Left lung (tissue), 10 donors: Measurements from ENCODE around the gene DSCAML1. TPM values are rescaled to one million over a fixed set of nuclear protein-coding genes. Genes with fewer than 3 reads are reported as not detected.

Experiments
- ATAC-seq: fragments of 200-7000 bp; cut with Tn5 transposase; one replicate; pipeline ENCODE4 v1.9.1; 2020; ENCODE audit warnings: moderate library complexity
- DNase-seq, 4 donors: peaks; one replicate each; pipeline ENCODE4 v3.0.0-alpha.2; 2013 to 2020
- H3K27ac ChIP-seq, 2 donors: fragments of 200-600 bp; sonication (generic) in 1 of 2; one replicate each; pipeline versions ENCODE4 v1.5.0 to v1.8.0; 2020 to 2021
- H3K27me3 ChIP-seq, 2 donors: fragments of 200-600 bp; sonication (generic) in 1 of 2; one replicate each; pipeline versions ENCODE4 v1.5.0 to v1.8.0; 2020 to 2021
- H3K36me3 ChIP-seq, 2 donors: fragments of 200-600 bp; sonication (generic) in 1 of 2; one replicate each; pipeline versions ENCODE4 v1.5.0 to v1.8.0; 2020 to 2021
- H3K4me1 ChIP-seq, 2 donors: fragments of 200-600 bp; one replicate each; pipeline ENCODE4 v1.8.0; 2021
- H3K4me3 ChIP-seq, 2 donors: fragments of 200-600 bp; sonication (generic) in 1 of 2; one replicate each; pipeline versions ENCODE4 v1.5.0 to v1.8.0; 2020 to 2021; ENCODE audit warnings: mild to moderate bottlenecking in 1 of 2
- H3K9me3 ChIP-seq, 2 donors: fragments of 200-600 bp; sonication (generic) in 1 of 2; one replicate each; pipeline versions ENCODE4 v1.5.0 to v1.8.0; 2020 to 2021
- CTCF ChIP-seq, 2 donors: fragments of 200-600 bp; sonication (generic) in 1 of 2; IDR thresholded peaks; one replicate each; pipeline versions ENCODE4 v1.5.0 to v1.8.0; 2021; ENCODE audit warnings: antibody characterized with exemption in 2 of 2
- intact Hi-C, 2 donors: fragments of 100-400 bp; cut with DNase I; formaldehyde crosslinking; loops; one replicate each; pipeline versions ENCODE4 v1.11.2 to v1.14.2; 2022
- polyA plus RNA-seq, 6 donors: library from polyadenylated mRNA; unstranded; fragments of 120-200 nt; gene quantifications; one replicate each; pipeline ENCODE4 v1.2.1, GENCODE V29; 2013; ENCODE audit not compliant: insufficient read length in 6 of 6
- total RNA-seq, 2 donors: library from RNA; stranded (reverse); fragmentation: NEBNext Ultra II Directional; extraction: Animal tissue kit (Norgen Biotek cat#: 25700); gene quantifications; one replicate each; pipeline ENCODE4 v1.2.1, GENCODE V29; 2021
- donor health status: DM: no; HTN: yes; CAD: no.
- donor health status: DM: no; HTN: no; CAD: no.

DSCAML1 gene
- total and polyA plus RNA-seq, 8 donors: 0.35 to 1.8 (median 1.2) TPM

- Histone ChIP-seq H3K27me3 (no peaks in the 10 kb centered on the region), H3K36me3 (no peaks in the 10 kb centered on the region), H3K9me3 (no peaks in the 10 kb centered on the region), H3K4me3 (no peak overlapping the region), H3K4me1 (peaks cover 14 to 75% of the 10 kb centered on the region in 2 donors), H3K27ac (no peak overlapping the region)
- intact Hi-C loops: loop anchor here in 1 of 2 donors (5.0 kb wide), 1 partner anchor 231 kb away; no protein-coding TSS in a partner anchor
- ATAC-seq: no peak
- no peak for DNase-seq
- no peak for TF ChIP-seq CTCF (IDR thresholded peaks at IDR 0.05)
These were observed 24.4 kb upstream of the DSCAML1 start for GRCh38 chr11:117821431-117821830.

GRCh38 chr11:117820516-117820915, 23.5 kb upstream of the DSCAML1 start:
- Histone ChIP-seq H3K36me3 (no peaks in the 10 kb centered on the region), H3K27ac (no peak overlapping the region), H3K4me1 (peaks cover 14 to 77% of the 10 kb centered on the region in 2 donors), H3K4me3 (no peak overlapping the region), H3K27me3 (no peaks in the 10 kb centered on the region), H3K9me3 (no peaks in the 10 kb centered on the region)
- no peak for ATAC-seq
- TF ChIP-seq CTCF (IDR thresholded peaks at IDR 0.05): no peak
- intact Hi-C loops: loop anchor here in 1 of 2 donors (5.0 kb wide), 1 partner anchor 232 kb away; no protein-coding TSS in a partner anchor
- DNase-seq: peak in 1 of 4 donors; percentile 18

- Histone ChIP-seq H3K9me3 (no peaks in the 10 kb centered on the region), H3K4me3 (no peak overlapping the region), H3K27ac (no peak overlapping the region), H3K4me1 (peaks cover 14 to 77% of the 10 kb centered on the region in 2 donors), H3K27me3 (no peaks in the 10 kb centered on the region), H3K36me3 (no peaks in the 10 kb centered on the region)
- intact Hi-C loops: loop anchor here in 1 of 2 donors (5.0 kb wide), 1 partner anchor 232 kb away; no protein-coding TSS in a partner anchor
- no peak for TF ChIP-seq CTCF (IDR thresholded peaks at IDR 0.05)
- DNase-seq: peak in 1 of 4 donors; percentile 72
- no peak for ATAC-seq
These were observed 23.1 kb upstream of the DSCAML1 start for GRCh38 chr11:117820071-117820470.

DNA sequence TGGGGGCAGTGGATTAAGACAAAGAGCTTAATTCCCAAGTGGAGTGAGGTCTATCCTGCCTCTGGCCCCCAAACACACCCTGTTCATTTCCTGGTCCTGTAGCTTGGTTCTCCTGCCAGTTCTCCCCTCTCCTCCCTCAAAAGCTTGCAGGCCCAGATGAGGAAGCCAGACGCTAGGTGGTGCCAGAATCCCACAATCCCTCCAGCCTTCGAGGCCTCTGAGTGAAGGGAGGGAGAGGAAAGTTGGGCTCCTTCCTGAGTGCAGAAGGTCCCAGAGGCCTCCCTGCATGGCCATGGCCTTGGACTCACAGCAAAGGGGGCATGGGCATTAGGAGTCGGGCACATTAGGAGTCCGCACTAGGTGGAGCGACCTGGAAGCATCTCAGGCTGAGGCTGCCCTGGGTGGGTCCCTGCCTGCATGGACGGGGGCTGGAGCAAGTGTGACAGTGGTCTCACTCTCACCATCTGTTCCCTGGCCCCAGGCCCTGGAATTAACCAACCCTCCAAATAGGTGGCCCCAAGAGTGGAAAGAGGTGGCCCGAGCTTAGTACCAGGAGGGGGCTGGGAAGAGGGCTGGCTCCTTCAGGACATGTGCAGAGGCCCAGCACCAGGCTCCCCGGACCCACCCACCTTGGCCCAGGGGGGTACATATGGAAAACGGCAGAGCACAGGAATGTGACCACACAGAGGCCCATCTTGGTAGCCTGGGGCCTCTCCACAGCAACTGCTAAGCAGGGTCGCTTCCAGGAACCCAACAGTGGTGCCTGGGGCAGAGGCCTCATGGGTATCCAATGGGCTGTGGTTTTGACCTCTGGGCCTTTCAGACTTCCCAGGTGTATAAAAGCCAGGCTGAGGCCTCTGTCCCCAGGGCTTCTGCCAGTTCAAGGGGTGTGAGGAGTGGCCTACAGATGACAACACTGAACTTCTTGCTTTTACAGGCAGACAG, 22.4 kb upstream of the DSCAML1 start:
- Histone ChIP-seq H3K27ac (no peak overlapping the region), H3K36me3 (no peaks in the 10 kb centered on the region), H3K27me3 (no peaks in the 10 kb centered on the region), H3K4me3 (no peak overlapping the region), H3K4me1 (peaks cover 14 to 77% of the 10 kb centered on the region in 2 donors), H3K9me3 (no peaks in the 10 kb centered on the region)
- TF ChIP-seq CTCF (IDR thresholded peaks at IDR 0.05): peak; percentile 15 to 37
- intact Hi-C loops: loop anchor here in 1 of 2 donors (5.0 kb wide), 1 partner anchor 233 kb away; no protein-coding TSS in a partner anchor
- DNase-seq: peak; percentile 32 to 89 (median 70)
- ATAC-seq: peak; percentile 48
